ENCODE results near the gene ZBTB4. TPM values are rescaled to one million over a fixed set of nuclear protein-coding genes. Genes with fewer than 3 reads are reported as not detected.

Gene ZBTB4
- total RNA-seq, 1 donor from 2014 or later = 38.1 TPM

- H3K36me3 ChIP-seq = no peaks in the 10 kb centered on the region
- intact Hi-C loops (cut with DNase I) = no loop called here
- no peaks in the 10 kb centered on the region for H3K9me3 ChIP-seq
- peak overlapping the region; percentile 58 for H3K27ac ChIP-seq
- TF ChIP-seq CTCF (IDR thresholded peaks at IDR 0.05) (no peak), POLR2AphosphoS5 (IDR thresholded peaks at IDR 0.05; ENCODE audit: insufficient read depth in 1 of 2, low read depth in 1 of 2) (no peak), POLR2A (IDR thresholded peaks at IDR 0.05) (no peak)
- no peaks in the 10 kb centered on the region for H3K27me3 ChIP-seq
- peak overlapping the region; percentile 32 to 33 for H3K4me3 ChIP-seq
- no peak for DNase-seq (ENCODE audit: extremely low spot score in 2 of 2)
- peaks cover 29% of the 10 kb centered on the region for H3K4me1 ChIP-seq
These were observed 33.8 kb downstream of the ZBTB4 start for GRCh38 chr17:7445619-7445968.

- intact Hi-C loops (cut with DNase I) = no loop called here
- H3K4me1 ChIP-seq = peaks cover 35% of the 10 kb centered on the region
- no peaks in the 10 kb centered on the region for H3K9me3 ChIP-seq
- H3K36me3 ChIP-seq = no peaks in the 10 kb centered on the region
- TF ChIP-seq POLR2AphosphoS5 (IDR thresholded peaks at IDR 0.05; ENCODE audit: insufficient read depth in 1 of 2, low read depth in 1 of 2) = peak in 1 of 2 donors; percentile 16
- no peak for TF ChIP-seq POLR2A (IDR thresholded peaks at IDR 0.05)
- TF ChIP-seq CTCF (IDR thresholded peaks at IDR 0.05) = no peak
- peak within 1 kb of the TSS; percentile 58 for H3K27ac ChIP-seq
- peak within 1 kb of the TSS; percentile 32 to 33 for H3K4me3 ChIP-seq
- no peaks in the 10 kb centered on the region for H3K27me3 ChIP-seq
- no peak for DNase-seq (ENCODE audit: extremely low spot score in 2 of 2)
These were observed 34.5 kb downstream of the ZBTB4 start, which contains the start of gene CHRNB1 for GRCh38 chr17:7444682-7445618. TSS of gene CHRNB1 (plus strand) at chr17:7445061. CDS start at chr17:7445128, 67 bp downstream.

GRCh38 chr17:7443499-7444485 lies 35.6 kb downstream of the ZBTB4 start:
- DNase-seq (ENCODE audit: extremely low spot score in 2 of 2) = no peak
- Histone ChIP-seq H3K4me3 (no peak overlapping the region), H3K27me3 (no peaks in the 10 kb centered on the region), H3K27ac (peak overlapping the region; percentile 58), H3K36me3 (no peaks in the 10 kb centered on the region), H3K4me1 (peaks cover 47% of the 10 kb centered on the region), H3K9me3 (no peaks in the 10 kb centered on the region)
- TF ChIP-seq POLR2AphosphoS5 (IDR thresholded peaks at IDR 0.05; ENCODE audit: insufficient read depth in 1 of 2, low read depth in 1 of 2) (peak in 1 of 2 donors; percentile 28), CTCF (IDR thresholded peaks at IDR 0.05) (no peak), POLR2A (IDR thresholded peaks at IDR 0.05) (no peak)
- intact Hi-C loops (cut with DNase I) = no loop called here

- Histone ChIP-seq H3K4me3 (no peak overlapping the region), H3K9me3 (no peaks in the 10 kb centered on the region), H3K36me3 (no peaks in the 10 kb centered on the region), H3K27ac (no peak overlapping the region), H3K27me3 (no peaks in the 10 kb centered on the region), H3K4me1 (peaks cover 63% of the 10 kb centered on the region)
- intact Hi-C loops (cut with DNase I) = no loop called here
- TF ChIP-seq POLR2A (IDR thresholded peaks at IDR 0.05) (no peak), POLR2AphosphoS5 (IDR thresholded peaks at IDR 0.05; ENCODE audit: insufficient read depth in 1 of 2, low read depth in 1 of 2) (no peak), CTCF (IDR thresholded peaks at IDR 0.05) (no peak)
- DNase-seq (ENCODE audit: extremely low spot score in 2 of 2) = no peak
These were observed 37.3 kb downstream of the ZBTB4 start for GRCh38 chr17:7442142-7442541.

All from vagina (tissue), 2 donors.